NCI-H524 (cell line): ENCODE measurements around the gene PRR19.

Experiments used
- DNase-seq, 2 experiments: peaks; one replicate each; lab custom pipeline; 2025; lab: John Stamatoyannopoulos, UW

The PRR19 gene

DNA sequence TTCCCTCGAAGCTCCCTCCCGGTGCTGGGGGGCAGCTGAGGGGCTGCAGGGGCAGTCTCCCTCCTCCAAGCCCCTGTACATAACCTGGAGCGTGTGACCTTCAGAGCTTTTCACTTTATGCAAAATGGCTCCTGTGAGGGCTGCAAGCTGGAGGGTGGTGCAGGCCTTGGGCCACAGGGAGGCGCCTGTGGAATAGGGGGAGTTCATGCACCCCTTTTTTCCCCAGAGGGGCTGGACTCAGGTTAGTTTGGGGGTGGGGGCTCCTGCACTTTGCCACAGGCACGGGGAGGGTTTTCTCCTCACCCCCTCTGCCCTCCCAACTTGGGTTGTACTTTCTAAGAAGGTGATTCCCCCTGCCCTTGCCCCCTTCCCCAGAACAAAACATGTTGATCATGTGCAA is 6.6 kb upstream of the PRR19 start:
- DNase-seq: no peak

GRCh38 chr19:42295831-42296525 is 6.0 kb upstream of the PRR19 start:
- DNase-seq: peak in 1 of 2 experiments; percentile 73

- no peak for DNase-seq
These were observed 4.9 kb upstream of the PRR19 start for GRCh38 chr19:42297039-42297438.

DNA sequence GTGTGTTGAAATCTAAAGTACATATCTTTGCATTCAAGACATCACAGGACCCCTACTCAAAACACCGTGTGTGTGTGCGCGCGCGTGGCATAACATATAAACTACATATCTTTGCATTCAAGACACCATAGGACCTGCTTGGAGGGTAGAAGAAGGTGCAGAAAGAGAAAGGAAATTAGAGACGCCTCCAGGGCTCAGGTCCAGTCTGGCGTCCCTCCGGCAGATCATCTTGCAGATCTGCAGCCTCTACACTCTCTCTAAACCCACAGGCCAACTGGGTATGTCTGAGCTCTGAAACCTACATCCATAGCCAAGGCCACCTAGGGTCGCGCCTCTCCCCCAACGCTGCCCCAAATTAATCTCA is 1.2 kb downstream of the PRR19 start:
- no peak for DNase-seq

- no peak for DNase-seq
These were observed 1.9 kb downstream of the PRR19 start for GRCh38 chr19:42303876-42304275.

DNA sequence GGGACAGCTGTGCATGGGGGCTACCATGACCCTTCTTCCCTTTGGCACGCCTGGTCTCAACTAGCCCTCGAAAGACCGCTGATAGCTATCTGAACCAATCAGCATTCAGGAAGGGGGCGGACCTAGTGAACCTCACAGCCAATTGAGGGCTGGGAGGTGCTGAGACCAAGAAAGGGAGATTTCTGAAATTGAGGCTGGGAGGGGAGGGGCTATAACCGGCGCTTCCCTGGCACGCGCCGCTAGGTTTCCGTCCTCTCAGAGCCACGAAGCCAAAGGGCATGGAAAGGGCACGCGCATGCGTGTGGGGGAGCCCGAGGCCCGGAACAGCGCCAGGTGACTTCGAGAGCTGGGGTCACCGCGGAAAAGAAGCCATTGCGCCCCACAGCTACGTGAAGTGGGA is 4.7 kb downstream of the PRR19 start:
- no peak for DNase-seq

DNA sequence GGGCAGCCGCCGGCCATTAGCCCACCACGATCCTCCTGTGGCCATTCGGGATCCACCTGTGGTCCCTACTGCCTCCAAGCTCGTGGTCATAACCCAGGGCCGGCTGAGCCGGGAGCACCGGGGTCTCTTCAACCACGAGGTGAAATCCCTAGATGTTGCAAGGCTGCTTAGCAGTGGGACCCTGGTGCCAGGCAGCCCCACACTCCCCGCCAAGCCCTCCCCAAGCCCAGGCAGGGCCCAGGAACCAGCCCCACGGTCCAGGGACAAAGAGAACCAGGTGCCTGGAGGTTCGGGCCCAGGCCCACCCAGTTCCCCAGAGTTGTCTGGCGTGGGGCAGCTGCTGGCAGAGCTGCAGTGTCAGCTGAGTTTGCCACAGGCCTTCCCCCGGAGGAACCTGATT is 7.8 kb downstream of the PRR19 start:
- DNase-seq: no peak

- peak in 1 of 2 experiments; percentile 44 for DNase-seq
These were observed 9.7 kb downstream of the PRR19 start for GRCh38 chr19:42311657-42312056.

DNA sequence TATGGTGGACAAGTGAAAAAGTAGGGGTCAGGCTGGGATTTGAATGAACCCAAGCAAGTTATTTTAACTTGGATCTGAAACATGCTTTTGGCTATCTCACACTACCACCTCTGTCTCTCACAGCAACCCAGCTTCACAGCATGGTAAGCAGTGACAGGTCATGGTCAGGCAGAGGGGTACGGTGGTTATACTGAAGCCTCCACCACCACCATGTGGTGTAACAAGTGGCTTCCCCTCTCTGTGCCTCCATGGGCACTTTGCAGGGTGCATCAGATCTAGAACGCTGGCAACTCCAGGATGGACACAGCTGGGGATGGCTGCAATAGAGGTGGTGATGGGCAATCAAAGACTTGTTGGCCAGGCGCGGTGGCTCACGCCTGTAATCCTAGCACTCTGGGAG is 10.4 kb downstream of the PRR19 start:
- DNase-seq: no peak

- peak; percentile 24 to 65 for DNase-seq
These were observed 11.3 kb downstream of the PRR19 start, which contains the start of gene TMEM145 for GRCh38 chr19:42313096-42313839. Gene TMEM145 (plus strand): TSS chr19:42313309. CDS start chr19:42313377, 68 bp downstream.

DNA sequence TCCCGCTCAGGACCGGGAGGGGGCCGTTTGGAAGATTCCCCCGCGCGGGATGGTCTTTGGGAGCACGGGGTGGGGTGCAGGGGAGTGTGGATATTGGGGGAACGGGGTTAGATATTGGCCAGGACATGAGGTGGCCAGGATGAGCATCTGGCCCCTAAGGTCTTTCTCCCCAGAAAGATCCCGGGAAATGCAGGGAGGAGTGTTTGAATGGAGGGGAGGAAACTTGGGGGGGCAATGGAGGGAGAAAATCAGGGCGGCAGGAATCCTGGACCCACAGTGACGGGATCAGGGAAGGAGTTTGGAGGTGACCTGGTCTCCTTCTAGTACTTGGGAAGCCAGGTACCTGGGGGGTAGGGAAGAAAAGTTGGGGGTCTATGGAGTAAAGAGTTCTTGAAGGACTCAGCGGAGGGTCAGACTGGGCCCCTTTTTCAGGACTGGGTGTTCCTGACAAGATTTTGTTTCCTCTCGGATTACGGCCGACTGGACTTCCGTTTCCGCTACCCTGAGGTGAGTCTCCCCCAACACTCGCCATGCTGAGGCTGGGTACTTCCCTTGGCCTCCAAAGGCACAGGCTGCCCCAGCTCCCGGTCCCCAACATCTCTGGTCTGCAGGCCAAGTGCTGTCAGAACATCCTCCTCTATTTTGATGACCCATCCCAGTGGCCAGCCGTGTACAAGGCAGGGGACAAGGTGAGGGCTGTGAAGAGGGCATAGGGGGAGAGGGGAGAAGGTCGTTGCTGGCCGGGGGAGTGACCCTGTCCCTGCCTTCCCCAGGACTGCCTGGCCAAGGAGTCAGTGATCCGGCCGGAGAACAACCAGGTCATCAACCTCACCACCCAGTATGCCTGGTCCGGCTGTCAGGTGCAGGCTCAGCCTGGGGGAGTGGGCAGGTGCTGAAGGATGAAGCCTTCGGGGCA is 12.2 kb downstream of the PRR19 start:
- no peak for DNase-seq

- no peak for DNase-seq
These were observed 13.1 kb downstream of the PRR19 start for GRCh38 chr19:42315024-42315423.

DNA sequence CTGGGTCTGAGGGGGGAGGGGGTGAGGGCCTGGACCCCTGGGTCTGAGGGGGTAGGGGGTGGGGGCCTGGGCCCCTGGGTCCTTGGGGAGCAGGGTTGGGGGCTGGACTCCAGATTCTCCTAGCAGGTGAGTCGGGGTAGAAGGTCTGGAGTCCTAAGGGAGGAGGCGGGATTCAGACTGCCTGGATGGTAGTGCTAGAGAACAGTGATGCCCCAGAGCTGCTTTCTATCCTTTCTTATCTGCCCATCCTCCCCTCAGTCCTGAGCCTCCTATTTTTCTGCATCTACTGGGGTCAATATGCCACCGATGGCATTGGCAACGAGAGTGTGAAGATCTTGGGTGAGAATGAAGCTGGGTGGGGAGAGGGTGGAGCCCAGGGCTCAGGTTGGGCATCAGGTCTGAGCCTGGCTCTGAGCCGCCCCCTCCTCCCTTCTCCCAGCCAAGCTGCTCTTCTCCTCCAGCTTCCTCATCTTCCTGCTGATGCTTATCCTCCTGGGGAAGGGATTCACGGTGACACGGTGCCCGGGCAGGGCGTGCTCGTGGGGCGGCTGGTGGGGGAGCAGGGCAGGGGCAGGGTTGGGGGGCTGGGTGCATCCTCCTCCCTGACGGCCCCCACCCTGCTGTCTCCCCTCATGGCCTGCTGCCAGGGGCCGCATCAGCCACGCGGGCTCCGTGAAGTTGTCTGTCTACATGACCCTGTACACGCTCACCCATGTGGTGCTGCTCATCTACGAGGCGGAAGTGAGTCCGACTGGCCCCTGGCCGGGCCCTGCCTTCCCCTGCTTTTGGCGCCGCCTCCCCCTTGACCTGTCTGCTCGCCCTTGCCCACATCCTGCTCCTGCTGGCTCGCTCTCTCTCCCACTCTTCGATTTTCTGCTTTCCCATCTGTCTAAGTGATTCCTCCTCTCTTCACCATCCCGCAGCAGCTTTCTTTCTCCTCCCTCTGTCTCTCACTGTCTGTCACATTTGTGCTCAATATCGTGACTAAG is 14.6 kb downstream of the PRR19 start:
- peak in 1 of 2 experiments; percentile 23 for DNase-seq

DNA sequence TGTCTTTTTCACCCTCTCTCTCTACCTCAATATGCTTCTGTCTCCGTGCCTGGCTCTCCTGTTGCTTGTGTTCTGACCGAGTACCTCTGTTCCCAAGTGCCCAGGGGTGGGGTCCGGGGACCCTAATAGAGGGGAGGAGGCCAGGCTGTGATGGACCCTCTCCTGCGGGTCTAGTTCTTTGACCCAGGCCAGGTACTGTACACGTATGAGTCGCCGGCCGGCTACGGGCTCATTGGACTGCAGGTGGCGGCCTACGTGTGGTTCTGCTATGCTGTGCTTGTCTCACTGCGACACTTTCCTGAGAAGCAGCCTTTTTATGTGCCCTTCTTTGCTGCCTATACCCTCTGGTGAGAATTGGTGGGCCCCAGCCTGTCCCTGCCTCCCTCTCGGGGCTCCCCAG is 15.6 kb downstream of the PRR19 start:
- no peak for DNase-seq

DNA sequence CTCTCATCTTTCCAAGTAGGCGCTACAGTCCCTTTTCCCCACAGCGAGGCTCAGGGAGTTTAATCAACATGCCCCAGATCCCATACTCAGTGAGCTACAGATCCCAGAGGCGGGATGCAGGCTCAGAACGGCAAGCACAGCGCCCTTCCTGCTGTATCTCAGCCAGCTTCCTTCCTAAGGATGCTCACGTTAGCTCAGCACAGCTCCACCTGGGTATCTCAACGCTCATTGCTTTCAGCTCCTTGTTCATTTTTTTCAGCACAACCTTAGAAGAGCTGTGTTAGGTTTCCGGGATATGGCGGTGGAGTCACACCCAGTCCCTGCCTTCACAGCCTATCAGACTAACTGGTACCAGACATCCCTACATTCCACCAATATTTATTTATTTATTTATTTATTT is 20.4 kb downstream of the PRR19 start:
- no peak for DNase-seq

DNA sequence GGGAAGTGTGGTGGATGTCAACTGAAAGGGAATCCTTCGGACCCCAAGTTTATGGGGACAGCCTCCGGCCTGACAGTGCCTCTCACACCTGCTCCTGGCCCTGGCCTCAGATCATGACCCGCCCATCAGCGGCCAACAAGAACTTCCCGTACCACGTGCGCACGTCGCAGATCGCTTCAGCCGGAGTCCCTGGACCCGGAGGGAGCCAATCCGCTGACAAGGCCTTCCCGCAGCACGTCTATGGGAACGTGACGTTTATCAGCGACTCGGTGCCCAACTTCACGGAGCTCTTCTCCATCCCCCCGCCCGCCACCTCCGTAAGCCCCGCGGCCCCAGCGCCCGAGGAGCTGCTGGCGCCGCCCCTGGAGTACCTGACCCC is 21.5 kb downstream of the PRR19 start:
- no peak for DNase-seq

GRCh38 chr19:42323852-42324654 is 22.1 kb downstream of the PRR19 start:
- no peak for DNase-seq

DNA sequence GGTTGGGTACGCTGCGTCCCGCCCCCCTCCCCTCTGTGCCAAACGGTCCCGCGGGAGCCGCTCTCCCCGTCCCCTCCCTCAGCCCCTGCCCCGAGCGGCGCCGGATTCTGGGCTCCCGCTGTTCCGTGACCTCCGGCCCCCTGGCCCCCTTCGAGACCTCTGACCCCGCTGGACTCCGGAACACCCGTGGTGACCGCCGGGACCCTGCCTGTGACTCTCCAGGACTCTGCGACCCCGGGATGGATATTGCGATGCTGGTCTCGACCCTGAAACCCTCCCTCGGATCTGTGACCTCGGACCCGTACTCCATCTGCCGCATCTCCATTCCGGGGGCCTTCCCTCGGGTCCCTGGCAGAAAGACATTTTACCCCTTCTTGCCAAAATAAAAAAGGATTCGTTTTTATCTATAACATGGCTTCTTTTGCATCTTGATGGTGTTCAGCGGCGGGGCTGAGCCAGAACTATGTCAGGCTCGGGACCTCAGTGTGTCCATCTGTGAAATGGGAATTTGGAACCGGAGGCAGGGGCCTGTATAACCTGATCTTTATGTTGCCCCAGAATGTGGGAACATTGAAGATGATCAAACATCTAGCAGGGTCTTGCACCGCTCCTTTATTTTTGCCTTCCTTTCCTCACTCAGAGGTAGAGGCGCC is 22.8 kb downstream of the PRR19 start:
- no peak for DNase-seq

GRCh38 chr19:42325308-42325895 is 23.5 kb downstream of the PRR19 start, which contains the start of gene MEGF8:
Gene MEGF8 (plus strand): TSS chr19:42325635. CDS start chr19:42326244, 609 bp downstream.
- DNase-seq: peak; percentile 96 to 99
